Measurements from ENCODE around the gene SHISA9. TPM values are rescaled to one million over a fixed set of nuclear protein-coding genes. Genes with fewer than 3 reads are reported as not detected.

Gene SHISA9
- total RNA-seq, 1 experiment from 2014 or later, result not detected

DNA sequence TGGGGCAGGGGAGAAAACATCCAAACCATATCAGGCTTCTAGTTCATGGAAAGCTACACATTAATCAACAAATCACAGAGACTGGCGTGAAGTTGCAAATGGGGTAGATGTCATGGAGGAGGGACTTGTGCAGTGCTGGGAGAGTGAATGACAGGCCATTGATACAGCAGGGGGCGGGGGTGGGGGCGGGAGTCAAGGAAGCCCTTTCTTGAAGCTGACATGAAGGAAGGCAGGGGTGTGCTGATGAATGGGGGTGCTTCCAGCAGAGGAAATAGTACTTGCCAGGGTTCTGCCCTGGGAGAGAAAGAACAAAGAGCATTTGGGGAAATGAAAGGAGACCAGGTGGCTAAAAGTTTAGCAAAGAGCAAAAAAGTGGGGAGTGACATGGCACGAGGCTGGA lies 269.9 kb downstream of the SHISA9 start:
- Histone ChIP-seq H3K79me2 (ENCODE audit: insufficient read depth, low read length) (no peaks in the 10 kb centered on the region), H3K4me3 (replicated peaks in 1 of 2; ENCODE audit: low read depth in 1 of 2, low read length in 2 of 2) (no peak overlapping the region), H3K27ac (ENCODE audit: low read depth, low read length) (no peak overlapping the region), H3K36me3 (ENCODE audit: control insufficient read depth in 1 of 2, insufficient read depth in 2 of 2, low read length in 2 of 2) (no peaks in the 10 kb centered on the region), H2AFZ (ENCODE audit: low read depth, low read length, poor library complexity, severe bottlenecking) (no peak overlapping the region), H4K20me1 (ENCODE audit: insufficient read depth) (no peaks in the 10 kb centered on the region), H3K9ac (ENCODE audit: low read length) (no peak overlapping the region), H3K4me2 (ENCODE audit: low read length) (no peak overlapping the region), H3K27me3 (ENCODE audit: insufficient read depth, low read length) (no peaks in the 10 kb centered on the region), H3K9me3 (ENCODE audit: control insufficient read depth in 1 of 2, insufficient read depth in 1 of 2, low read depth in 1 of 2, low read length in 2 of 2) (peaks cover 0 to 5% of the 10 kb centered on the region in 2 experiments; a peak in 1 of 4 replicates), H3K4me1 (ENCODE audit: control insufficient read depth in 1 of 2, insufficient read depth in 2 of 2, low read length in 2 of 2) (no peaks in the 10 kb centered on the region), H3K9me2 (ENCODE audit: insufficient read depth) (no peaks in the 10 kb centered on the region)
- ChIA-PET POLR2A (no interaction called here), CTCF (no interaction called here), RAD21 (ENCODE audit: low non-redundant PET in 1 of 2, low total read pairs in 2 of 2, uncharacterized antibody in 2 of 2, unreplicated experiment in 2 of 2) (no interaction called here)
- intact Hi-C loops (cut with micrococcal nuclease), result no loop called here
- DNase-seq (ENCODE audit: low read depth, low spot score) (no peak), ATAC-seq (no peak)
- BruUV-seq (replicated peaks), result no TSS peak
- TF ChIP-seq JUND (IDR thresholded peaks at IDR 0.05) (no peak), RAD21 (IDR thresholded peaks at IDR 0.05; ENCODE audit: low read depth) (no peak), SP1 (IDR thresholded peaks at IDR 0.05; ENCODE audit: low read depth) (no peak), ELF1 (IDR thresholded peaks at IDR 0.05; ENCODE audit: borderline replicate concordance, low read depth) (no peak), CEBPB (IDR thresholded peaks at IDR 0.05; ENCODE audit: low read depth) (no peak), EGR1 (IDR thresholded peaks at IDR 0.05; ENCODE audit: low read depth) (no peak), ZFX (IDR thresholded peaks at IDR 0.05) (no peak), POLR2AphosphoS5 (IDR thresholded peaks at IDR 0.05; ENCODE audit: low read depth, low read length) (no peak), ZNF274 (IDR thresholded peaks at IDR 0.05; ENCODE audit: low read depth, low read length) (no peak), SRF (IDR thresholded peaks at IDR 0.05; ENCODE audit: low read depth) (no peak), SIN3A (IDR thresholded peaks at IDR 0.05; ENCODE audit: low read depth) (no peak), FOSL1 (IDR thresholded peaks at IDR 0.05; ENCODE audit: low read depth) (no peak)
- TF ChIP-seq, protein P1, sequence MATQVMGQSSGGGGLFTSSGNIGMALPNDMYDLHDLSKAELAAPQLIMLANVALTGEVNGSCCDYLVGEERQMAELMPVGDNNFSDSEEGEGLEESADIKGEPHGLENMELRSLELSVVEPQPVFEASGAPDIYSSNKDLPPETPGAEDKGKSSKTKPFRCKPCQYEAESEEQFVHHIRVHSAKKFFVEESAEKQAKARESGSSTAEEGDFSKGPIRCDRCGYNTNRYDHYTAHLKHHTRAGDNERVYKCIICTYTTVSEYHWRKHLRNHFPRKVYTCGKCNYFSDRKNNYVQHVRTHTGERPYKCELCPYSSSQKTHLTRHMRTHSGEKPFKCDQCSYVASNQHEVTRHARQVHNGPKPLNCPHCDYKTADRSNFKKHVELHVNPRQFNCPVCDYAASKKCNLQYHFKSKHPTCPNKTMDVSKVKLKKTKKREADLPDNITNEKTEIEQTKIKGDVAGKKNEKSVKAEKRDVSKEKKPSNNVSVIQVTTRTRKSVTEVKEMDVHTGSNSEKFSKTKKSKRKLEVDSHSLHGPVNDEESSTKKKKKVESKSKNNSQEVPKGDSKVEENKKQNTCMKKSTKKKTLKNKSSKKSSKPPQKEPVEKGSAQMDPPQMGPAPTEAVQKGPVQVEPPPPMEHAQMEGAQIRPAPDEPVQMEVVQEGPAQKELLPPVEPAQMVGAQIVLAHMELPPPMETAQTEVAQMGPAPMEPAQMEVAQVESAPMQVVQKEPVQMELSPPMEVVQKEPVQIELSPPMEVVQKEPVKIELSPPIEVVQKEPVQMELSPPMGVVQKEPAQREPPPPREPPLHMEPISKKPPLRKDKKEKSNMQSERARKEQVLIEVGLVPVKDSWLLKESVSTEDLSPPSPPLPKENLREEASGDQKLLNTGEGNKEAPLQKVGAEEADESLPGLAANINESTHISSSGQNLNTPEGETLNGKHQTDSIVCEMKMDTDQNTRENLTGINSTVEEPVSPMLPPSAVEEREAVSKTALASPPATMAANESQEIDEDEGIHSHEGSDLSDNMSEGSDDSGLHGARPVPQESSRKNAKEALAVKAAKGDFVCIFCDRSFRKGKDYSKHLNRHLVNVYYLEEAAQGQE (IDR thresholded peaks at IDR 0.05; ENCODE audit: low read depth), result no peak
- TF ChIP-seq, protein P2, sequence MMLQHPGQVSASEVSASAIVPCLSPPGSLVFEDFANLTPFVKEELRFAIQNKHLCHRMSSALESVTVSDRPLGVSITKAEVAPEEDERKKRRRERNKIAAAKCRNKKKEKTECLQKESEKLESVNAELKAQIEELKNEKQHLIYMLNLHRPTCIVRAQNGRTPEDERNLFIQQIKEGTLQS (IDR thresholded peaks at IDR 0.05), result no peak
- TF ChIP-seq, protein P3, sequence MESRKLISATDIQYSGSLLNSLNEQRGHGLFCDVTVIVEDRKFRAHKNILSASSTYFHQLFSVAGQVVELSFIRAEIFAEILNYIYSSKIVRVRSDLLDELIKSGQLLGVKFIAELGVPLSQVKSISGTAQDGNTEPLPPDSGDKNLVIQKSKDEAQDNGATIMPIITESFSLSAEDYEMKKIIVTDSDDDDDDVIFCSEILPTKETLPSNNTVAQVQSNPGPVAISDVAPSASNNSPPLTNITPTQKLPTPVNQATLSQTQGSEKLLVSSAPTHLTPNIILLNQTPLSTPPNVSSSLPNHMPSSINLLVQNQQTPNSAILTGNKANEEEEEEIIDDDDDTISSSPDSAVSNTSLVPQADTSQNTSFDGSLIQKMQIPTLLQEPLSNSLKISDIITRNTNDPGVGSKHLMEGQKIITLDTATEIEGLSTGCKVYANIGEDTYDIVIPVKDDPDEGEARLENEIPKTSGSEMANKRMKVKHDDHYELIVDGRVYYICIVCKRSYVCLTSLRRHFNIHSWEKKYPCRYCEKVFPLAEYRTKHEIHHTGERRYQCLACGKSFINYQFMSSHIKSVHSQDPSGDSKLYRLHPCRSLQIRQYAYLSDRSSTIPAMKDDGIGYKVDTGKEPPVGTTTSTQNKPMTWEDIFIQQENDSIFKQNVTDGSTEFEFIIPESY (IDR thresholded peaks at IDR 0.05; ENCODE audit: extremely low read depth, insufficient replicate concordance, low read length), result no peak
